ENCODE results near the gene ARHGAP9.
"Not testable (repeated sequence)": the region's sequence is repeated elsewhere in the genome, so short reads cannot be mapped to it uniquely, and the experiment has no call there.

ARHGAP9 gene

GRCh38 chr12:57431654-57432188 lies 47.9 kb downstream of the ARHGAP9 start:
- DNase-seq = no peak

GRCh38 chr12:57430931-57431566 lies 48.6 kb downstream of the ARHGAP9 start, which contains the start of gene R3HDM2:
Gene R3HDM2 (minus strand): TSS chr12:57431043. CDS start chr12:57310428, 120,615 bp downstream.
- DNase-seq = peak; percentile 96 to 97

GRCh38 chr12:57430112-57430930 lies 49.3 kb downstream of the ARHGAP9 start:
- DNase-seq = peak in 1 of 2 experiments; percentile 82

- peak in 1 of 2 experiments; percentile 17 for DNase-seq
Observed at GRCh38 chr12:57429473-57430111, 50.1 kb downstream of the ARHGAP9 start.

- no peak for DNase-seq
Observed at GRCh38 chr12:57428965-57429364, 50.7 kb downstream of the ARHGAP9 start.

- not testable (repeated sequence) for DNase-seq
Observed at GRCh38 chr12:57426948-57427347, 52.7 kb downstream of the ARHGAP9 start.
